CD4-positive, alpha-beta memory T cell (primary cell): Measurements from ENCODE around the gene DENND5A. TPM values are rescaled to one million over a fixed set of nuclear protein-coding genes. Genes with fewer than 3 reads are reported as not detected.

ENCODE experiments used
- CTCF ChIA-PET: fragments of 350-600 bp; sonication (Branson Sonifier 250); formaldehyde crosslinking; loops from one replicate; lab custom pipeline; 2021; ENCODE audit warnings: inconsistent platforms; ENCODE audit not compliant: partially characterized antibody; lab: Charles Lee
- POLR2A ChIA-PET: fragments of 350-600 bp; sonication (Branson Sonifier 250); formaldehyde crosslinking; loops from one replicate; lab custom pipeline; 2021; ENCODE audit not compliant: partially characterized antibody; lab: Charles Lee
- DNase-seq, 5 donors: peaks; one replicate each; pipeline versions ENCODE4 v3.0.0 to v3.0.0-alpha.2; 2020 to 2022; ENCODE audit warnings: mixed read lengths in 1 of 5
- H3K27ac ChIP-seq: one replicate; pipeline ENCODE4 v1.7.0; 2013; ENCODE audit warnings: low read depth, low read length
- H3K27me3 ChIP-seq: 2 replicates; pipeline ENCODE4 v1.7.0; 2013; ENCODE audit warnings: mild to moderate bottlenecking, low read length, moderate library complexity; ENCODE audit not compliant: insufficient read depth
- H3K36me3 ChIP-seq: 2 replicates; pipeline ENCODE4 v1.7.0; 2013; ENCODE audit warnings: mild to moderate bottlenecking, low read length, moderate library complexity; ENCODE audit not compliant: insufficient read depth
- H3K4me1 ChIP-seq: 2 replicates; pipeline ENCODE4 v1.7.0; 2013; ENCODE audit warnings: mild to moderate bottlenecking, low read length, moderate library complexity; ENCODE audit not compliant: insufficient read depth
- H3K4me3 ChIP-seq, 2 donors: one replicate each; pipeline ENCODE4 v1.7.0; 2013; ENCODE audit warnings: low read length in 2 of 2, mild to moderate bottlenecking in 1 of 2
- H3K9me3 ChIP-seq, 2 donors: one replicate each; pipeline ENCODE4 v1.7.0; 2013; ENCODE audit warnings: low read length in 2 of 2, control low read depth in 1 of 2; ENCODE audit not compliant: control insufficient read depth in 1 of 2
- H3K27ac Mint-ChIP-seq, 7 donors: one replicate each; pipeline ENCODE4 v1.8.0; 2020 to 2021; ENCODE audit warnings: mixed read lengths in 7 of 7, mild to moderate bottlenecking in 6 of 7, inconsistent platforms in 3 of 7, moderate library complexity in 3 of 7
- H3K27me3 Mint-ChIP-seq, 2 donors: one replicate each; pipeline ENCODE4 v1.8.0; 2020 to 2021; ENCODE audit warnings: mixed read lengths in 2 of 2
- H3K36me3 Mint-ChIP-seq, 2 donors: one replicate each; pipeline ENCODE4 v1.8.0; 2020 to 2021; ENCODE audit warnings: mixed read lengths in 2 of 2, inconsistent platforms in 1 of 2, mild to moderate bottlenecking in 1 of 2
- H3K4me1 Mint-ChIP-seq, 4 donors: one replicate each; pipeline ENCODE4 v1.8.0; 2020 to 2021; ENCODE audit warnings: mixed read lengths in 4 of 4, mild to moderate bottlenecking in 1 of 4
- H3K4me3 Mint-ChIP-seq, 8 donors: one replicate each; pipeline ENCODE4 v1.8.0; 2020 to 2021; ENCODE audit warnings: mixed read lengths in 8 of 8, mild to moderate bottlenecking in 7 of 8, moderate library complexity in 6 of 8, inconsistent platforms in 3 of 8
- H3K9me3 Mint-ChIP-seq, 8 donors: one replicate each; pipeline ENCODE4 v1.8.0; 2020 to 2021; ENCODE audit warnings: mixed read lengths in 8 of 8, mild to moderate bottlenecking in 5 of 8, inconsistent platforms in 3 of 8, moderate library complexity in 1 of 8
- intact Hi-C: fragments of 100-400 bp; cut with micrococcal nuclease; formaldehyde crosslinking; loops from one replicate; pipeline ENCODE4 v1.15.1; 2023
- polyA plus RNA-seq, 2 donors: library from polyadenylated mRNA; unstranded; fragments of 300-500 nt; fragmentation: Illumina TruSeq; gene quantifications; one replicate each; pipeline ENCODE4 v1.2.3, GENCODE V29; 2021
- total RNA-seq, 2 experiments: library from RNA; stranded (reverse); gene quantifications; one replicate each; pipeline ENCODE4 v1.2.3, GENCODE V29; 2021

DENND5A gene
- total and polyA plus RNA-seq, 4 experiments from 2014 or later, result 14.5 to 61.9 (median 49.1) TPM

- Mint-ChIP-seq H3K27ac (no peak overlapping the region), H3K9me3 (peaks cover 0 to 2% (median 0%) of the 10 kb centered on the region in 8 donors), H3K4me3 (no peak overlapping the region), H3K36me3 (peaks cover 0 to 5% of the 10 kb centered on the region in 2 donors), H3K4me1 (peaks cover 6 to 12% (median 6%) of the 10 kb centered on the region in 4 donors), H3K27me3 (no peaks in the 10 kb centered on the region)
- CTCF ChIA-PET, result no interaction called here
- no peaks in the 10 kb centered on the region for H3K4me1 ChIP-seq
- POLR2A ChIA-PET, result no interaction called here
- DNase-seq, result no peak
- no peaks in the 10 kb centered on the region for H3K27me3 ChIP-seq
- no peaks in the 10 kb centered on the region for H3K36me3 ChIP-seq
- H3K4me3 ChIP-seq, result no peak overlapping the region
- H3K9me3 ChIP-seq, result no peaks in the 10 kb centered on the region
- no peak overlapping the region for H3K27ac ChIP-seq
- intact Hi-C loops, result no loop called here
Observed at GRCh38 chr11:9302448-9302847, 37.3 kb upstream of the DENND5A start.

- Mint-ChIP-seq H3K36me3 (peaks cover 0 to 7% of the 10 kb centered on the region in 2 donors), H3K4me3 (no peak overlapping the region), H3K9me3 (peaks cover 0 to under 1% (median 0%) of the 10 kb centered on the region in 8 donors), H3K27me3 (no peaks in the 10 kb centered on the region), H3K27ac (peak overlapping the region in 1 of 7 donors; percentile 1), H3K4me1 (peaks cover 2 to 8% (median 3%) of the 10 kb centered on the region in 4 donors)
- ChIA-PET CTCF (no interaction called here), POLR2A (interaction anchor here (0.5 to 0.6 kb wide), 2 partner anchors 8 to 287 kb away, joined by 3 read pairs; no protein-coding TSS in a partner anchor)
- no peak overlapping the region for H3K4me3 ChIP-seq
- DNase-seq, result no peak
- H3K27me3 ChIP-seq, result no peaks in the 10 kb centered on the region
- intact Hi-C loops, result no loop called here
- H3K36me3 ChIP-seq, result no peaks in the 10 kb centered on the region
- no peaks in the 10 kb centered on the region for H3K9me3 ChIP-seq
- no peak overlapping the region for H3K27ac ChIP-seq
- H3K4me1 ChIP-seq, result no peaks in the 10 kb centered on the region
Observed at GRCh38 chr11:9301720-9302119, 36.6 kb upstream of the DENND5A start.

GRCh38 chr11:9293646-9294045 is 28.5 kb upstream of the DENND5A start:
- H3K27me3 ChIP-seq, result no peaks in the 10 kb centered on the region
- CTCF ChIA-PET, result no interaction called here
- intact Hi-C loops, result no loop called here
- no peaks in the 10 kb centered on the region for H3K36me3 ChIP-seq
- no peaks in the 10 kb centered on the region for H3K9me3 ChIP-seq
- Mint-ChIP-seq H3K27me3 (no peaks in the 10 kb centered on the region), H3K4me3 (no peak overlapping the region), H3K4me1 (no peaks in the 10 kb centered on the region), H3K9me3 (peaks cover 0 to 2% (median 0%) of the 10 kb centered on the region in 8 donors), H3K27ac (peak overlapping the region in 1 of 7 donors; percentile 62), H3K36me3 (peaks cover 14 to 21% of the 10 kb centered on the region in 2 donors)
- POLR2A ChIA-PET, result interaction anchor here (0.6 to 1.5 kb wide), 3 partner anchors 28 to 115 kb away, joined by 3 to 5 read pairs (median 3); partner anchors contain the start of gene DENND5A
- no peak overlapping the region for H3K4me3 ChIP-seq
- DNase-seq, result no peak
- H3K27ac ChIP-seq, result no peak overlapping the region
- no peaks in the 10 kb centered on the region for H3K4me1 ChIP-seq

GRCh38 chr11:9285850-9286587 is 20.9 kb upstream of the DENND5A start:
- Mint-ChIP-seq H3K27ac (peak overlapping the region in 1 of 7 donors; percentile 4), H3K4me3 (no peak overlapping the region), H3K4me1 (peaks cover 2 to 6% (median 4%) of the 10 kb centered on the region in 4 donors), H3K27me3 (no peaks in the 10 kb centered on the region), H3K9me3 (no peaks in the 10 kb centered on the region), H3K36me3 (peaks cover 5 to 22% of the 10 kb centered on the region in 2 donors)
- no peaks in the 10 kb centered on the region for H3K27me3 ChIP-seq
- no peaks in the 10 kb centered on the region for H3K9me3 ChIP-seq
- intact Hi-C loops, result loop anchor here (5.0 to 10.0 kb wide), 2 partner anchors 84 to 121 kb away; no protein-coding TSS in a partner anchor
- no peak overlapping the region for H3K4me3 ChIP-seq
- CTCF ChIA-PET, result interaction anchor here (0.7 kb wide), 1 partner anchor 1253 kb away, joined by 3 read pairs; no protein-coding TSS in a partner anchor
- H3K27ac ChIP-seq, result no peak overlapping the region
- no peak for DNase-seq
- POLR2A ChIA-PET, result interaction anchor here (0.7 kb wide), 1 partner anchor 175 kb away, joined by 3 read pairs; the partner anchor contains the start of gene ZNF143
- no peaks in the 10 kb centered on the region for H3K36me3 ChIP-seq
- peaks cover 5% of the 10 kb centered on the region for H3K4me1 ChIP-seq

GRCh38 chr11:9280655-9281301 is 15.6 kb upstream of the DENND5A start:
- H3K27ac Mint-ChIP-seq, result peak overlapping the region; percentile 3 to 63 (median 36)
- DNase-seq, result peak; percentile 61 to 73 (median 68)
- H3K27ac ChIP-seq, result no peak overlapping the region
- peaks cover 17% of the 10 kb centered on the region for H3K4me1 ChIP-seq
- H3K36me3 Mint-ChIP-seq, result peaks cover 0 to 8% of the 10 kb centered on the region in 2 donors
- CTCF ChIA-PET, result interaction anchor here (0.6 to 1.1 kb wide), 3 partner anchors 35 to 226 kb away, joined by 3 to 5 read pairs (median 3); no protein-coding TSS in a partner anchor
- H3K9me3 ChIP-seq, result no peaks in the 10 kb centered on the region
- H3K27me3 ChIP-seq, result no peaks in the 10 kb centered on the region
- H3K4me3 ChIP-seq, result no peak overlapping the region
- H3K36me3 ChIP-seq, result no peaks in the 10 kb centered on the region
- no peaks in the 10 kb centered on the region for H3K27me3 Mint-ChIP-seq
- H3K4me1 Mint-ChIP-seq, result peaks cover 9 to 19% (median 14%) of the 10 kb centered on the region in 4 donors
- H3K4me3 Mint-ChIP-seq, result peak overlapping the region; percentile 43 to 72 (median 58)
- no peaks in the 10 kb centered on the region for H3K9me3 Mint-ChIP-seq
- intact Hi-C loops, result loop anchor here (2.0 to 10.0 kb wide), 3 partner anchors 16 to 116 kb away; partner anchors contain the start of gene DENND5A
- POLR2A ChIA-PET, result interaction anchor here (0.5 to 4.9 kb wide), 12 partner anchors 14 to 179 kb away, joined by 3 to 49 read pairs (median 4); partner anchors contain the start of genes DENND5A, TMEM41B and ZNF143

- H3K9me3 ChIP-seq, result no peaks in the 10 kb centered on the region
- H3K4me1 ChIP-seq, result peaks cover 17% of the 10 kb centered on the region
- CTCF ChIA-PET, result interaction anchor here (0.6 to 1.8 kb wide), 5 partner anchors 13 to 229 kb away, joined by 3 to 5 read pairs (median 3); no protein-coding TSS in a partner anchor
- Mint-ChIP-seq H3K36me3 (peaks cover 0 to 4% of the 10 kb centered on the region in 2 donors), H3K27ac (no peak overlapping the region), H3K9me3 (no peaks in the 10 kb centered on the region), H3K4me1 (peaks cover 10 to 19% (median 16%) of the 10 kb centered on the region in 4 donors), H3K27me3 (no peaks in the 10 kb centered on the region), H3K4me3 (no peak overlapping the region)
- no peaks in the 10 kb centered on the region for H3K36me3 ChIP-seq
- no peak overlapping the region for H3K4me3 ChIP-seq
- no peak for DNase-seq
- no peaks in the 10 kb centered on the region for H3K27me3 ChIP-seq
- POLR2A ChIA-PET, result interaction anchor here (1.9 to 4.9 kb wide), 2 partner anchors 14 to 183 kb away, joined by 5 to 49 read pairs; partner anchors contain the start of genes DENND5A and ZNF143
- intact Hi-C loops, result no loop called here
- no peak overlapping the region for H3K27ac ChIP-seq
Observed at GRCh38 chr11:9277176-9277575, 12.0 kb upstream of the DENND5A start.
